ENCODE data around the gene GNG13.
"Not testable (repeated sequence)": the region's sequence is repeated elsewhere in the genome, so short reads cannot be mapped to it uniquely, and the experiment has no call there.

Gene GNG13

DNA sequence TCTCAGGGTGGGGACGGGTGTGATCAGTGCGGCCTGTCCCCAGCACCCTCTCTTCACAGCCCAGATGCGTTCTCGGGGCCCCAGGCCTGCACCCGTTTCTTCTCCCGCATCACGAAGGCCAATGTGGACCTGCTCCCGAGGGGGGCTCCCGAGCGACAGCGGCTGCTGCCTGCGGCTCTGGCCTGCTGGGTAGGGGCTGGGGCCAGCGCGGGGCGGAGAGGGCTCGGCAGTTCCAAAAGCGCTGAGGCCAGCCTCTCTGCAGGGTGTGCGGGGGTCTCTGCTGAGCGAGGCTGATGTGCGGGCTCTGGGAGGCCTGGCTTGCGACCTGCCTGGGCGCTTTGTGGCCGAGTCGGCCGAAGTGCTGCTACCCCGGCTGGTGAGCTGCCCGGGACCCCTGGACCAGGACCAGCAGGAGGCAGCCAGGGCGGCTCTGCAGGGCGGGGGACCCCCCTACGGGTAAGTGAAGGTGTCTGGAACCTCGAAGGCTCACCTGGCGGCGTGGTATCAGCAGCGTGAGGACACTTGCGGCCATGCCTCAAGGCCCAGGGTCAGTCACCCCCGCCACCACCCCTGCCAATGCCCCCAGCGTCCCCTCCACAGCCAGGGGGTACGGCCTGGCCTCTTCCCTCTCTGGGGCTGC, 35.6 kb downstream of the GNG13 start:
- DNase-seq, result no peak

DNA sequence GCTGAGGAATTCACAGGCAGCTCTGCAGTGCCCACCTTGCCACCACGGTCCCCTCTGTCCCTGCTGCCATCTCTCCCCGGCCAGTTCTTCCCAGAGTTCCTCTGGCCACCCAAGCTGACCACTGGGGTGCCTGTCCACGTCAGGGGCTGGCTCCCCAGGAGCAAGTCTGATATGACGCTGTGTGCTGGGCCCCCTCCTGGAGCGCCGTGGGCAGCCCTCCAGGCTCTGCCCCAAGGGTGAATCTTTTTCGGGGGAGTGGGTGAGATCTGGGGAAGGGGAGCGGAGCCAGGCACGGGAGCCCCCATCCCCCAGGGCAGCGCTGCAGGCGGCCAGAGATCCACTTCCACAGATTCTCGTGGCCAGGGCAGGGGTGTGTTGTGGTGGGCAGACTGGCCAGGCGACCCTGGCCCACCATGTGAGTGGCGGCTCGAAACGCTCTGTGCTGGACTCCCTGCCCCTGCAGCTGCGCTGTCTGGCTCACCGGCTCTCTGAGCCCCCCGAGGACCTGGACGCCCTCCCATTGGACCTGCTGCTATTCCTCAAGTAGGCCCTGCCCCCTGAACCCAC, 36.3 kb downstream of the GNG13 start:
- no peak for DNase-seq

DNA sequence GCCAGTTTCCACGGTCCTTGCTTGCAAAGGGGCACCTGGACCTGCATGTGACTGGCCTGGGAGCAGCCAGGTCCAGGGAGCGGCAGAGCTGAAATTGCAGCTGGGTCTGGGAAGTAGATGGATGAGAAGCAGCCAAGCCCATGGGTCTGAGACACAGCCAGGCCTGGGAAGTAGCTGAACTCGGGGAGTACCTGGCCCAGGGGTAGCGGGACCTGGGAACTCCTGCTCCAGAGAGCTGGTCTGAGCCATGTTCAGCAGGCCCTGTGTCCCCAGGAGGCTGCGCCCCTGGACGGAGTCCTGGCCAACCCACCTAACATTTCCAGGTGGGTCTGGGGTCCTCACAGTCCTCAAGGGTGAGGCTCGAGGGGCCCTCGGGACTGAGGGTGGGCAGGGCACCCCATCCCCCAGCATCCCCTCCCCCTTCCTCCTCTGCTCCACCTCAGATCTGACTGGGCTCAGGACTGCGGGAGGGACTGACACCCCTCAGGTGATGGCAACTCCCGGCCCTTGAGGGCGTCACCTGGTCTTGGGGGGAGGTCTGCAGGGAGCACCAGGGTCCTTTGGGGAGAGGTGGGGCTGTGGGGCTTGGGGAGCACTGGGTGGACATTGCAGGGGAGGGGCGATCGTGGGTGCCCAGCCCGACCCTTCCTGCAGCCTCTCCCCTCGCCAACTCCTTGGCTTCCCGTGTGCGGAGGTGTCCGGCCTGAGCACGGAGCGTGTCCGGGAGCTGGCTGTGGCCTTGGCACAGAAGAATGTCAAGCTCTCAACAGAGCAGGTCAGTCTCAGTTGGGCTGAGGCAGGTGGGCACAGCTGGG, 37.0 kb downstream of the GNG13 start:
- no peak for DNase-seq

DNA sequence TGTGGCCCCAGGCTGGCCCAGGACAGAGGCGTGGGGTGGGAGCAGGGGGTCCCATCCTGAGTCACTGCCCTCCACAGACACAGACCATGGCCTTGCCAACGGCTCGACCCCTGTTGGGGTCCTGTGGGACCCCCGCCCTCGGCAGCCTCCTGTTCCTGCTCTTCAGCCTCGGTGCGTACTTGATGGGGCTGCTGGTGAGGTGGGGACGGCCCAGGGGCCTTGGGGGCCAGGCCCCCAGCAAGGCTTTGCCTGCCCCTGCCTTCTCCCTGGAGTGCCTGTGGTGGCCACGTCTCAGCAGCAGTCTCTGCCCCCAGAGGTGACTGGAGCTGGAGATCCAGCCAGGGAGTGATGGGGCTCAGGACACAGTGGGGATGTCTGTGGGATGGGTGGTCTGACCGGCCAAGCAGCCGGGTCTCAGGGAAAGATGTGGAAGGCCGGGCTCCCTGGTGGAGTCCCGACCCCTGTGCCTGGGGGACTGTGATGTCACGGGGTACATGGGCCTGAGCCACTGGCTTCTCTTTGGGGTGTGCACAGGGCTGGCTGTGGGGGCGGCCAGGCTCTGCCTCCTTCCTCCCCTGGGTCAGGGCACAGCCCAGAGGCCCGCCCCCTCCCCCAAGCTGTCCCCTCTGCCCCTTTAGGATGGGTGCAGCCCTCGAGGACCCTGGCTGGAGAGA, 37.8 kb downstream of the GNG13 start:
- no peak for DNase-seq

DNA sequence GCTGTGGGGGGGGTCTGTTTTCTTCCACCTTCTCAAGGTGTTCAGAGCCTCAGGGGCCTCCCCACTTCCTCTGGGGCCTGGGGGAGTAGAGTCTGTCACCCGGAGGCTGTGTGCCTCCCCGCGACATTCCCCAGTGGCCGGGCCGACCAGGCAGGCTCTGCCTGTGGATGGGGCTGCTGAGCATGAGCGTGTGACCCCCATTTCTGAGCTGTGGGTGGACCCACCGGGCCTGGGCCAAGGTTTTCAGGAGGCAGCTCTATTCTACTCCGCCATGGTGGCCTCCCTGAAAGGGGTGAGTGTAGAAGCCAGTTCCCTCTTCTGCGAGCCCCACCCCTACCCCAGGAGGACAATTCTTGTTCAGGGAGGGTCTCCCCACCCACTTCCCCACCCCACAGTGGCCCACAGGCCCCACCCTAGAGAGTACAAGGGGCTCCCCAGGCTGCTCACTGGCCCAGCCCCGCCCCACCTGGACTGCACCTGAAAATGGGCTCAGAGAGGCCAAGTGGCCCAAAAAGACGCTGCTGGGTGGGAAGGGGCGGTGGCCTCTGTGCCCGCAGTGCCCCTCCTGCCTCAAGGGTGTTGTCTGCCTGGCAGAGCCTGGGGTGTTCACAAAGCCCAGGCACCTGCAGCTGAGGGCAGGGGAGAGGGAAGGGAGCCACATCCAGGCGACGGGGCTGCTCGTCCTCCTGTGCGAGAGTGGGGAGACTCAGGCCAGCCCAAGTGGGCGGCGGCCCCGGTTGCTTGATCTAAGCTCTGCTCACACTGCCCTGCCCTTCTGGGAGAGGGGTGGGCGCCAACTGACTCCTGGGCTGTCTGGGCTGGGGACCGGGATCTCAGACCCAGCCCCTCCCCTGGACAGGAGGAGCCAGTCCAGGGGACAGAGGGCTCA, 38.7 kb downstream of the GNG13 start:
- DNase-seq, result no peak

DNA sequence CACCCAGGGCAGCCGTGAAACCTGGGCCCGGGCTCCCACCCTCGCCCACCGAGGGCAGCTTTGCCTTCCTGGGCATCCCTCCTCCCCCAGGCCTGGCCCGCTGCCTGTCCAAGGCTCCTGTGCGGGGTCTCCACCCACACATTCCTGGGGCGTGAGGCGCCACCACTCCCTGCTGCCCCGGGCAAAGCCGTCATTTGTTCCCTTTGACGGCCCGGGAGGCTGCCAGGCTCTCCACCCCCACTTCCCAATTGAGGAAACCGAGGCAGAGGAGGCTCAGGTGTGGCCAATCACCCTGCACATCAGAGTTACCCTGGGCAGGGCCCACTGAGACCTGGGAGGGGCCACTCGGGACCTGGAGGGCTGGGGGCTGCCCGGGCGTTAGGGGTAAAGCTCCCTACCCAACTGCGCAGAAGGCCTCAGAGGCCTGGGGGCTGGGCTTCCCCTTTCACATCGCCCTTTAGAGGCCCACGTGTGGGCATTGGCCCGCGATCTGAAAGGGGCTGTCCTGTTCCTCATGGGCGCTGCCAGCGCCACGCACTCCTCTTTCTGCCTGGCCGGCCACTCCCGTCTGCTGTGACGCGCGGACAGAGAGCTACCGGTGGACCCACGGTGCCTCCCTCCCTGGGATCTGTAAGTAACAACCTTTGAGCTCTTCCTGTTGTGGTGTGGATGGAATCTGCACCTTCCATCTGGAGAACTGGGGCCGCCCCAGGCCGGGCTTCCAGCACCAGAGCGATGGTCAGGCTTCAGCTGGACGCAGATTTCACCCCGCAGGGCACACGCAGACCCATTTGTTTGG, 39.8 kb downstream of the GNG13 start, which contains the start of gene MSLN:
Gene MSLN (plus strand): TSS at position 190 of the 799 bp plus-strand sequence. CDS start 1,947 bp downstream, outside the sequence.
- no peak for DNase-seq

DNA sequence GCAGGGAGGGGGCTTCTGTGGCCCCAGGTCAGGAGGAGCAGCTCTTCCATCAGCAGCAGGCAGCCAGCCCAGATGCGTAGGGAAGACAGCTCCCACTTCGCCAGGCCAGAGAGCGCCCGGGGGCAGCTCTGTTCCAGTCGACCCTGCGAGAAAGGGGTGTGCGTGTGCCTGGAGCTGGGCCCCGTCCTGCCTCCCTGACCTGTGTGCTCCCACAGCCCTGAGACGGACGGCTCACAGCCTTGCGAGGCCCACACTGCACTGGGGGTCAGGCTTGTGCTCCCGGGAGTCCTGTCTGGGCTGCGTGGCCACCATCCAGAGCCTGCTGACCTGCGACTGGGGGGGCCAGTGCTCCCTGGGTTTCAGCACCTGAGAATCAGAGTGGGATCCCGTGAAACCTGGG, 40.5 kb downstream of the GNG13 start:
- DNase-seq, result no peak

DNA sequence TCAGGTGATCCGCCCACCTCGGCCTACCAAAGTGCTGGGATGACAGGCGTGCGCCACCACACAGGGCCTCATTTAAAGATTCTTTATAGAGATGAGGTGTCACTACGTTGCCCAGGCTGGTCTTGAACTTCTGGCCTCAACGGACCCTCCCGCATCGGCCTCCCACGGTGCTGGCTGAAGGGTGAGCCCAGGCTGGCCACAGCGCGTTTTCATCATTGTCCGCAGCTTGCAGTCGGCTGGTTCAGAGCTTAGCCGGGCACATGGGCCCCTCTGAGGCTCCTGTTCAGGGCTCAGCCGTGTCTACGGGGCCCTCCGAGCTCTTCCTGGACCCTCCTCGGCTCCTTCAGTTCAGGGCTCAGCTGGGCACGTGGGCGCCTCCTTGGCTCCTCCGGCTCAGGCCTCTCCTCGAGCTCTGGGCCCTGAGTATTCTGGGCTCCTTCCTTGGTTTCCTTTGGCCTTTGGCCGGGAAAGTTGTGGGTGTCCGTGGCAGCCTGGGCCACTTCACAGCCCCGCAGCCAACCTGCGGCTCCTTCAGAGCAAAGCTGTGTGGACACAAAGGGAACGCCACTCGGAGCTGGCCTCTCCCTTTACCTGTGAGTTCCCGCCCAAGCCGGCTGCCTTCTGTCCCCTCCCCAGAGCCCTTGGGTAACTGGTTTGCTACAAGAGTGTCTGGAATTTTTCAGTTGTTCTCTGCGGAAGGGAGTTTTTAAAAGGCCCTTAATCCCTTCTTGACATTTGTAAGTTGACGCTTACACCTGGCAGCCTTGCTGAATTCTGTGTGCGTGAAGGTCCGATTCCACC, 41.2 kb downstream of the GNG13 start:
- no peak for DNase-seq

DNA sequence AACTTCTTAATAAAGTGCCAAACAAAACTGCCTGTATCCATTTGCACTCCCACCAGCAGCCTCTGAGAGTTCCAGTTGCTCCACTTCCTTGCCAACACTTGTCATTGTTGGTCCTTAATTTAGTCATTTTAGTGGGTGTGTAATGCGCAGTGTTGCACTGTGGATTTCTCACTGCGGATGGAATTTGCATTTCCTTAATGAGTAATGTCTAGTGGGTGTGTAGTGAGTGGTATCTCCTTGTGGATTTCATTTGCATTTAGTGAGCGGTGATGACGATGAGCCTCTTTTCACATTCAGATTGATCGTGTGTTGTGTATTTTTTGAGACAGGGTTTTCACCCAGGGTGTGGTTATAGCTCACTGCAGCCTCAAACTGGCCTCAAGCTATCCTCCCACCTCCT, 44.1 kb downstream of the GNG13 start:
- no peak for DNase-seq

DNA sequence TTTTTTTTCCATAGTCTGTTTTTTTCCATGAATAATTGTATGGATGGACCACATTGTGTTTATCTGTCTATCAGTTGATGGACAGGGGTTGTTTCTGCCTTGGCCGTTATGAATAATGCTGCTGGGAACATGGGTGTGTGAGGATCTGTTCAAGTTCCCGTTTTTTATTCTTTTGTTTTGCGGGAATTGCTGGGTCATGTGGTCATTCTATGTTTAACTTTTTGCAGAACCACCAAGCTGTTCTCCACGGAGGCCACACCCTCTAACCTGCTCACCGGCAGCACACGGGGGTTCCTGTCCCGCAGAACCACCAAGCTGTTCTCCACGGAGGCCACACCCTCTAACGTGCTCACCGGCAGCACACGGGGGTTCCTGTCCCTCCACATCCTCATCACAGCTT, 45.9 kb downstream of the GNG13 start:
- no peak for DNase-seq

DNA sequence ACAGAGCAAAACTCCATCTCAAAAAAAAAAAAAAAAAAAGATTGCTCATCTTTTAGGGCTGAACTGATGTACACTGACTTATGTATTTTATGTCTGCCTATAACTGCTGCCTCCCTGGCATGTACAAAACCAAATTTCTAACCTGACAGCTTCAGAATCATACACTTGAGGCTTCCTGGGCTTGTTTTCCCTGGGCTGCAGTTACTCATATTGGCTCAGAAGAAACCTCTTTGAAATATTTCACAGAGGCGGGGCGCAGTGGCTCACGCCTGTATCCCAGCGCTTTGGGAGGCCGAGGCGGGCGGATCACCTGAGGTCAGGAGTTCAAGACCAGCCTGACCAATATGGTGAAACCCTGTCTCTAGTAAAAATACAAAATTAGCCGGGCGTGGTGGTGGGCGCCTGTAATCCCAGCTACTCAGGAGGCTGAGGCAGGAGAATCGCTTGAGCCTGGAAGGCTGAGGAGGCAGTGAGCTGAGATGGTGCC, 46.4 kb downstream of the GNG13 start:
- DNase-seq, result not testable (repeated sequence)

DNA sequence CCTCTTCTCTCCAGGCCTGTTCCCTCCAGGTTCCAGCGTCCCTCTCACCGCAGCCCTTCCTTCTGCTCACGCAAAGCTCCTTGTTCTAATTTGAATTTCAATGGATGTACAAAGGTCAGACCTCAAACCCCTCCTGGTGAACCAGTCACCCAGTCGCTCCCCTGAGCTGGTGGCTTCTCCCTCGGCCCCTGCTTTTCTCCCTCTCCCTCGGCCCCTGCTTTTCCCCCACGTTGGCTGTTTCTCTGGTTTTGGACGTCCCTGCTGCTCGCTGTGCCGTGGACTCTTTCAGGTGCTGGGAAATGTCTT, 48.6 kb downstream of the GNG13 start:
- no peak for DNase-seq

DNA sequence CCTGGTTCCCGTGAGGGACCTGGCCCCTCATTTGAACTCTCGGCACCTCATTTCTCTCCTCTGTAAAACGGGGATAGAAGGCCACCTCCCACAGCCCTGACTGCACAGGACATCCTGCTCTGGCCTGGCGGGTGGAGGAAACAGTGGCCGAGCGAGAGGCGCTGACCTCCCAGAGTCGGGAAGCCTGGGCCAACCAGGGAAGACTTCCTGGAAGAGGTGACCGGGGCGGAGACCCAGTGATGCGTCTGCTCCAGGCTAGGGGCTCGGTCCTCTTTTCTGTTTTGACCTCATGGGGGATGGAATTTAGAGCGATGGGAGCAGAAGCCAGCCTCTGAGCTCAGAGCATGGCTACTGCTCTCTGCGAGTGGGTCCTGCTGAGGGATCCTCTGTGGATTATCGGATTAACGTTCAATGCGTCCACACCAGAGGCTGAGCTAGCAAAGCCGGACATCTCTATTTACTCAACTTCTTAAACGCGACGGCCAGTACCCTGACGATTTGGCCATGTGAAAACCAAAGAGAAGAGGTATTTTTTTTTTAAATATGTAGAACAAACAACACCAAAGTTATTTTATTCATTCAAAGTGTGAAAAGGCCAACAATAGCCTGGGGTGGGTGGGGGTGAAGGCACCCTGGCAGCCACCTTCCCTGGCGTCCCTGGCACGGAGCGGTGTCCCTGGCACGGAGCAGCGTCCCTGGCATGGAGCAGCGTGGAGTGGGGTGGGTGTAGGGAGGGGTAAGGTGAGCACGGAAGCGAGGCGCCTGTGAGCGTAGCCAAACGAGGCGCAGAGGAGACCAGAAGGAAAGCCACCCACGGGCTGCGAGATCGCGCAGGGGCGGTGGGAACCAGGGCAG, 49.2 kb downstream of the GNG13 start:
- peak in 35 of 58 donors; percentile 6 to 84 (median 38) for DNase-seq

DNA sequence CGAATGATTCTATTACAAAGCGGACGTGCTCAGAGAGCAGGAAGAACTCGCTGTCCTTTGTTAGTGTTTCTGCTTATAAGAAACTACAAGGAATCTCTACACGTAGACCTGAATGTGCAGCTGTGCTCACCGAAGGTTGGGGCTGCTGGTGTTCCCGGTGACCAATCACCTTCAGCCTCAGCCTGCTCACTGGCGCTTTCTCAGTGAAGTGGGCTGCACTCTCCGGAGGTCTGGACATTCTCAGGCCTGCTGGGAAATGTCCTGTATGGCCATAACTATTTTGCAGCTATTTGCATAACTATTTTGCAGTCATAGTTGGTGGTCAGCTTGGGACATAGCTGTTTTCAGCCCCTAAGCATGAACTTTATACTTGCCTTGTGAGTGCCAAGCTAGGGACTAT, 50.0 kb downstream of the GNG13 start:
- no peak for DNase-seq

DNA sequence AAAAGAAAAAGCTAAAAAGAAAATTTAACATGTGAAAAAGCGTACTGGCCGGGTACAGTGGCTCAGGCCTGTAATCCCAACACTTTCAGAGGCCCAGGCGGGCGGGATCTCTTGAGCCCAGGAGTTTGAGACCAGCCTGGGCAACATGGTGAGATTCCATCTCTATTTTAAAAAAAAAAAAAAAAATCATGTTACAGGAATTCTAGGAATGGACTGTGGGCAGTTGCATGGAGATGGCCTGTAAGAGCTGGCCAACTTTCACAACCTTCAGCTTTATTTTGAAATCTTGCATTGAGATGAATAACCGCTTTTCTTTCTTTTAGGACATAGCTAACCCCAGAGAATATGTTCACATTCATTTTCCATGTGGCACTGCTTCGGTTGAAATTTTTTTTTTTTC, 51.5 kb downstream of the GNG13 start:
- DNase-seq, result no peak

Measured in anterior cingulate cortex (tissue), 58 donors.